Loucy (cell line): ENCODE data around the gene SEMA5A.

Source experiments
- CTCF ChIP-seq: fragments of 200-600 bp; sonication (generic); conservative IDR thresholded peaks from 2 replicates; pipeline ENCODE4 v1.5.1; 2014; ENCODE audit warnings: mild to moderate bottlenecking, antibody characterized with exemption, low read length
- EZH2phosphoT487 ChIP-seq: fragments of 200-600 bp; IDR thresholded peaks from 2 replicates; pipeline ENCODE4 v1.6.1; 2018; ENCODE audit warnings: antibody characterized with exemption, mild to moderate bottlenecking, moderate library complexity, borderline replicate concordance

- TF ChIP-seq CTCF (peak; percentile 93), EZH2phosphoT487 (no peak)
Observed at GRCh38 chr5:9361835-9362234, 184.0 kb downstream of the SEMA5A start.
